Esophagus squamous epithelium (tissue), 4 donors: ENCODE data around the gene RASA1.

ENCODE experiments used
- POLR2A ChIP-seq, 4 donors: fragments of 450-650 bp; IDR thresholded peaks; one replicate each; pipeline ENCODE4 v1.6.1; 2017; ENCODE audit warnings: antibody characterized with exemption in 4 of 4, mild to moderate bottlenecking in 4 of 4, moderate library complexity in 3 of 4
- TF ChIP-seq, protein P1 (sequence below), 6 experiments: fragments of 450-650 bp in 4 of 6; fragments of 200-600 bp in 2 of 6; sonication (generic) in 2 of 6; IDR thresholded peaks; one replicate each; pipeline ENCODE4 v1.5.1; 2016 to 2019; ENCODE audit warnings: antibody characterized with exemption in 6 of 6, mild to moderate bottlenecking in 4 of 6, moderate library complexity in 4 of 6

DNA sequence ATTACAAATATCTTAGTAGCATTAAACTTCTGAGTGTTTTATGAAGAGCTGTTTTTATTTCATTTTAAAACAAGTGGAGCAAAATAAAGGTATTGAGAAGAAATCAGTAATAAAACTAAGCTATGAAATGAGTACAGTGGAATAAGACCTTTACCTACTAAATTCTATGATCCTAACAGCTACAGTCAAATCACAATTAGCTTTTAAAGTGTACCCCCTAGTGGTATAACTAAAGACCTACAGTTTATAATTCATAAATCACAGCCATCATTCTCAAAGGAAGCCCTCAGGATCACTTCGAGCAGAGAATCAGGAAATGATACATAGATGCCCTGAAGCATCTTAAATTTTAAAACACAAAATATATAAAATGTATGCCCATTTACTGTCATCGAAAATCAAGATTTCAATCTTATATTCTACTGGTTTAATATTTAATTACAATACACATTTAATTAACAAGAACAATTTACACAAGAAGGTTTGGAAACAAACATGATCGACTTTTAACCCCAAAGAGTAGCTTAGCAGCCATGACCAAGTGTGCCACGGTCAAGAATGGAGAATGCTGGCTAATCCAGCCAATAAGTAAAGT is 132.7 kb downstream of the RASA1 start:
- TF ChIP-seq, protein P1, sequence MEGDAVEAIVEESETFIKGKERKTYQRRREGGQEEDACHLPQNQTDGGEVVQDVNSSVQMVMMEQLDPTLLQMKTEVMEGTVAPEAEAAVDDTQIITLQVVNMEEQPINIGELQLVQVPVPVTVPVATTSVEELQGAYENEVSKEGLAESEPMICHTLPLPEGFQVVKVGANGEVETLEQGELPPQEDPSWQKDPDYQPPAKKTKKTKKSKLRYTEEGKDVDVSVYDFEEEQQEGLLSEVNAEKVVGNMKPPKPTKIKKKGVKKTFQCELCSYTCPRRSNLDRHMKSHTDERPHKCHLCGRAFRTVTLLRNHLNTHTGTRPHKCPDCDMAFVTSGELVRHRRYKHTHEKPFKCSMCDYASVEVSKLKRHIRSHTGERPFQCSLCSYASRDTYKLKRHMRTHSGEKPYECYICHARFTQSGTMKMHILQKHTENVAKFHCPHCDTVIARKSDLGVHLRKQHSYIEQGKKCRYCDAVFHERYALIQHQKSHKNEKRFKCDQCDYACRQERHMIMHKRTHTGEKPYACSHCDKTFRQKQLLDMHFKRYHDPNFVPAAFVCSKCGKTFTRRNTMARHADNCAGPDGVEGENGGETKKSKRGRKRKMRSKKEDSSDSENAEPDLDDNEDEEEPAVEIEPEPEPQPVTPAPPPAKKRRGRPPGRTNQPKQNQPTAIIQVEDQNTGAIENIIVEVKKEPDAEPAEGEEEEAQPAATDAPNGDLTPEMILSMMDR (IDR thresholded peaks at IDR 0.05) = peak in 5 of 6 experiments; percentile 48 to 73 (median 66)
- TF ChIP-seq POLR2A (IDR thresholded peaks at IDR 0.05) = no peak
